PC-9 (cell line): ENCODE measurements around the gene APLNR. TPM values are rescaled to one million over a fixed set of nuclear protein-coding genes. Genes with fewer than 3 reads are reported as not detected.

Experiments used
- BruUV-seq: library from RNA; stranded (reverse); fragments of 400-500 nt; replicated peaks from 2 replicates; lab custom pipeline; 2021; lab: Mats Ljungman, UMichigan
- CTCF ChIA-PET: fragments of 300-600 bp; sonication (Branson Sonifier 250); formaldehyde crosslinking; loops from one replicate; lab custom pipeline; 2022; ENCODE audit warnings: antibody characterized with exemption; lab: Charles Lee
- POLR2A ChIA-PET: fragments of 300-600 bp; sonication (Branson Sonifier 250); formaldehyde crosslinking; loops from one replicate; lab custom pipeline; 2022; ENCODE audit warnings: antibody characterized with exemption; ENCODE audit not compliant: unreplicated experiment; lab: Charles Lee
- DNase-seq, 2 experiments: peaks; one replicate each; pipeline versions ENCODE4 v3.0.0 to v3.0.0-alpha.2; 2015 to 2022; ENCODE audit warnings: mixed read lengths in 1 of 2
- H2AFZ ChIP-seq: fragments of 200-600 bp; sonication (generic); 2 replicates; pipeline ENCODE4 v1.8.1; 2017; ENCODE audit warnings: antibody characterized with exemption
- H3F3A ChIP-seq: fragments of 200-600 bp; sonication (generic); 2 replicates; pipeline ENCODE4 v1.8.1; 2017; ENCODE audit warnings: antibody characterized with exemption, mild to moderate bottlenecking, low read depth; ENCODE audit not compliant: insufficient read depth
- H3K27ac ChIP-seq: fragments of 200-600 bp; sonication (generic); 2 replicates; pipeline ENCODE4 v1.6.1; 2016; ENCODE audit warnings: mixed run types
- H3K27me3 ChIP-seq: fragments of 200-600 bp; sonication (generic); 2 replicates; pipeline ENCODE4 v1.6.1; 2016; ENCODE audit warnings: low read depth, mixed run types; ENCODE audit not compliant: insufficient read depth
- H3K36me3 ChIP-seq: fragments of 200-600 bp; sonication (generic); 2 replicates; pipeline ENCODE4 v1.6.1; 2016; ENCODE audit warnings: low read depth, mixed run types
- H3K4me1 ChIP-seq: fragments of 200-600 bp; sonication (generic); replicated peaks from 2 replicates; pipeline ENCODE4 v1.6.1; 2016; ENCODE audit warnings: mixed run types; ENCODE audit not compliant: insufficient read depth
- H3K4me2 ChIP-seq: fragments of 200-600 bp; sonication (generic); 2 replicates; pipeline ENCODE4 v1.6.1; 2017; ENCODE audit warnings: mixed run types
- H3K4me3 ChIP-seq: fragments of 200-600 bp; sonication (generic); 2 replicates; pipeline ENCODE4 v1.6.1; 2016; ENCODE audit warnings: mixed run types
- H3K79me2 ChIP-seq: fragments of 200-600 bp; sonication (generic); 2 replicates; pipeline ENCODE4 v1.6.1; 2017; ENCODE audit warnings: low read depth, mixed run types
- H3K9me2 ChIP-seq: fragments of 200-600 bp; sonication (generic); 2 replicates; pipeline ENCODE4 v1.8.1; 2017; ENCODE audit warnings: mild to moderate bottlenecking; ENCODE audit not compliant: insufficient read depth
- H3K9me3 ChIP-seq: fragments of 200-600 bp; sonication (generic); 2 replicates; pipeline ENCODE4 v1.8.1; 2016; ENCODE audit warnings: low read depth; ENCODE audit not compliant: insufficient read depth
- H4K20me1 ChIP-seq: fragments of 200-600 bp; sonication (generic); 2 replicates; pipeline ENCODE4 v1.8.1; 2017; ENCODE audit not compliant: insufficient read depth
- CTCF ChIP-seq: fragments of 200-600 bp; sonication (generic); conservative IDR thresholded peaks from 2 replicates; pipeline ENCODE4 v1.6.1; 2017; ENCODE audit warnings: mixed run types, antibody characterized with exemption, mild to moderate bottlenecking, moderate library complexity
- EZH2 ChIP-seq: fragments of 200-600 bp; sonication (generic); IDR thresholded peaks from 2 replicates; pipeline ENCODE4 v1.8.0; 2017; ENCODE audit warnings: antibody characterized with exemption, low read depth
- intact Hi-C: fragments of 100-400 bp; cut with micrococcal nuclease; formaldehyde crosslinking; loops from one replicate; pipeline ENCODE4 v1.10.0; 2022; ENCODE audit not compliant: unreplicated experiment
- total RNA-seq: library from RNA; stranded (reverse); gene quantifications from 2 replicates; pipeline ENCODE4 v1.2.3, GENCODE V29; 2021

APLNR gene
- total RNA-seq, 1 experiment from 2014 or later = not detected

GRCh38 chr11:57279116-57279515 is 42.1 kb upstream of the APLNR start:
- CTCF ChIA-PET = no interaction called here
- H3K4me3 ChIP-seq = no peak overlapping the region
- intact Hi-C loops = no loop called here
- H3K36me3 ChIP-seq = no peaks in the 10 kb centered on the region
- H3K4me2 ChIP-seq = peak overlapping the region; percentile 83; the same call in 1 of the 2 replicates
- TF ChIP-seq EZH2 = no peak
- no peak for TF ChIP-seq CTCF
- no TSS peak for BruUV-seq
- DNase-seq = peak in 1 of 2 experiments; percentile 34
- H3K4me1 ChIP-seq = peaks cover 46% of the 10 kb centered on the region
- no peaks in the 10 kb centered on the region for H3K79me2 ChIP-seq
- no peaks in the 10 kb centered on the region for H3K27me3 ChIP-seq
- H4K20me1 ChIP-seq = no peaks in the 10 kb centered on the region
- H3K27ac ChIP-seq = peak overlapping the region; percentile 90
- no peaks in the 10 kb centered on the region for H3K9me3 ChIP-seq
- POLR2A ChIA-PET = no interaction called here
- H3K9me2 ChIP-seq = peaks cover 7% of the 10 kb centered on the region; the same call in 1 of the 2 replicates
- H2AFZ ChIP-seq = no peak overlapping the region
- H3F3A ChIP-seq = peaks cover 27% of the 10 kb centered on the region

- ChIA-PET CTCF (no interaction called here), POLR2A (interaction anchor here (0.5 to 0.7 kb wide), 2 partner anchors 14 to 43 kb away, joined by 3 to 10 read pairs; no protein-coding TSS in a partner anchor)
- H3K79me2 ChIP-seq = no peaks in the 10 kb centered on the region
- no TSS peak for BruUV-seq
- TF ChIP-seq EZH2 = no peak
- TF ChIP-seq CTCF = no peak
- peaks cover 43% of the 10 kb centered on the region for H3K4me1 ChIP-seq
- H3K9me2 ChIP-seq = peaks cover 7% of the 10 kb centered on the region; the same call in 1 of the 2 replicates
- peaks cover 27% of the 10 kb centered on the region for H3F3A ChIP-seq
- DNase-seq = no peak
- H4K20me1 ChIP-seq = no peaks in the 10 kb centered on the region
- no peaks in the 10 kb centered on the region for H3K9me3 ChIP-seq
- peak overlapping the region; percentile 90 for H3K27ac ChIP-seq
- H3K36me3 ChIP-seq = no peaks in the 10 kb centered on the region
- no peaks in the 10 kb centered on the region for H3K27me3 ChIP-seq
- intact Hi-C loops = loop anchor here (1.0 kb wide), 4 partner anchors 15 to 47 kb away; no protein-coding TSS in a partner anchor
- H2AFZ ChIP-seq = peak overlapping the region; percentile 80; the same call in 1 of the 2 replicates
- peak overlapping the region; percentile 49; the same call in 1 of the 2 replicates for H3K4me3 ChIP-seq
- peak overlapping the region; percentile 83 for H3K4me2 ChIP-seq
Measured at GRCh38 chr11:57278721-57279095, 41.7 kb upstream of the APLNR start.

- H3K4me3 ChIP-seq = peak overlapping the region; percentile 49
- H2AFZ ChIP-seq = peak overlapping the region; percentile 80
- peaks cover 7% of the 10 kb centered on the region; the same call in 1 of the 2 replicates for H3K9me2 ChIP-seq
- H3K36me3 ChIP-seq = no peaks in the 10 kb centered on the region
- TF ChIP-seq CTCF (peak; percentile 89), EZH2 (no peak)
- no peaks in the 10 kb centered on the region for H3K9me3 ChIP-seq
- H3K27me3 ChIP-seq = no peaks in the 10 kb centered on the region
- H3F3A ChIP-seq = peaks cover 23% of the 10 kb centered on the region
- TSS peak; percentile 89 for BruUV-seq
- ChIA-PET POLR2A (interaction anchor here (0.5 to 0.7 kb wide), 4 partner anchors 15 to 46 kb away, joined by 3 to 10 read pairs (median 4); no protein-coding TSS in a partner anchor), CTCF (no interaction called here)
- peak overlapping the region; percentile 83 for H3K4me2 ChIP-seq
- intact Hi-C loops = loop anchor here (1.0 kb wide), 5 partner anchors 15 to 162 kb away; no protein-coding TSS in a partner anchor
- peak; percentile 78 to 94 for DNase-seq
- H3K79me2 ChIP-seq = no peaks in the 10 kb centered on the region
- peak overlapping the region; percentile 90 for H3K27ac ChIP-seq
- H4K20me1 ChIP-seq = no peaks in the 10 kb centered on the region
- peaks cover 38% of the 10 kb centered on the region for H3K4me1 ChIP-seq
Measured at GRCh38 chr11:57277845-57278720, 41.0 kb upstream of the APLNR start.
